Choroid plexus epithelial cell (primary cell): ENCODE results near the gene RGS16.

Experiments
- DNase-seq: peaks from one replicate; pipeline ENCODE4 v3.0.0-alpha.2; 2010; ENCODE audit warnings: low read depth
- H3K4me3 ChIP-seq: 2 replicates; pipeline ENCODE4 v1.5.1; 2011; ENCODE audit warnings: low read depth, mild to moderate bottlenecking, control low read depth, low read length, moderate library complexity
- CTCF ChIP-seq: conservative IDR thresholded peaks from 2 replicates; pipeline ENCODE4 v1.5.1; 2011; ENCODE audit warnings: low read depth, mild to moderate bottlenecking, control low read depth, inconsistent platforms, low read length, moderate library complexity

RGS16 gene, protein sequence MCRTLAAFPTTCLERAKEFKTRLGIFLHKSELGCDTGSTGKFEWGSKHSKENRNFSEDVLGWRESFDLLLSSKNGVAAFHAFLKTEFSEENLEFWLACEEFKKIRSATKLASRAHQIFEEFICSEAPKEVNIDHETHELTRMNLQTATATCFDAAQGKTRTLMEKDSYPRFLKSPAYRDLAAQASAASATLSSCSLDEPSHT

GRCh38 chr1:182604175-182605164, at the start of gene RGS16:
RGS16 (minus strand) TSS chr1:182604389; CDS start chr1:182604259, 130 bp downstream.
- TF ChIP-seq CTCF: no peak
- DNase-seq: peak; percentile 77

DNA sequence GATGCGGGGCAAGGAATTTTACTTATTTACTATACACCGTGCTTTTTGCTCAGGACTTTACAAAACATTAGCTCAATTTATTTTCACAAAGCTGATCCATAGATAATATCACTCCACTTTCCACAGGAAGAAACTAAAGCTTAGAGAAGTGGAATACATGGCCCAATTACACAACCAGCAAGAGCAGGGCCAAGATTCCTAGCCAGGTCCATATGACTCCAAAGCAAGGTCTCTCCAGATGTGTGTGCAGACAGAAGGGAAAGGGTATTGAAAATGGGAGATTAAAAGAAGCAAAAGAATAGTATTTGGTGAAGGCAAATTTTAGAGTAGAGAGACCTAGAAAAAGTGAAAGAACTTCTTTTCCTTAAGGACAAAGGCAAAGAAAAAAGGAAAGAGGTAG, 49.8 kb upstream of the RGS16 start:
- no peak overlapping the region for H3K4me3 ChIP-seq
- DNase-seq: no peak
- TF ChIP-seq CTCF: no peak

More at GRCh38 chr1:182604175-182605164, at the start of gene RGS16:
- H3K4me3 ChIP-seq: peak within 1 kb of the TSS; percentile 49

GRCh38 chr1:182652933-182653332, 48.7 kb upstream of the RGS16 start:
- DNase-seq: no peak
- no peak for TF ChIP-seq CTCF
- no peak overlapping the region for H3K4me3 ChIP-seq

- no peak overlapping the region for H3K4me3 ChIP-seq
- no peak for DNase-seq
- no peak for TF ChIP-seq CTCF
Measured at GRCh38 chr1:182651339-182651724, 47.1 kb upstream of the RGS16 start.

GRCh38 chr1:182650678-182651338, 46.6 kb upstream of the RGS16 start:
- TF ChIP-seq CTCF: no peak
- no peak for DNase-seq
- H3K4me3 ChIP-seq: no peak overlapping the region

GRCh38 chr1:182649041-182649440, 44.9 kb upstream of the RGS16 start:
- no peak overlapping the region for H3K4me3 ChIP-seq
- TF ChIP-seq CTCF: no peak

More at GRCh38 chr1:182649041-182649440, 44.9 kb upstream of the RGS16 start:
- DNase-seq: no peak
